ENCODE data around the gene SSC4D. TPM values are rescaled to one million over a fixed set of nuclear protein-coding genes. Genes with fewer than 3 reads are reported as not detected.

SSC4D gene
- total RNA-seq, 1 experiment from 2014 or later = 14.8 TPM

DNA sequence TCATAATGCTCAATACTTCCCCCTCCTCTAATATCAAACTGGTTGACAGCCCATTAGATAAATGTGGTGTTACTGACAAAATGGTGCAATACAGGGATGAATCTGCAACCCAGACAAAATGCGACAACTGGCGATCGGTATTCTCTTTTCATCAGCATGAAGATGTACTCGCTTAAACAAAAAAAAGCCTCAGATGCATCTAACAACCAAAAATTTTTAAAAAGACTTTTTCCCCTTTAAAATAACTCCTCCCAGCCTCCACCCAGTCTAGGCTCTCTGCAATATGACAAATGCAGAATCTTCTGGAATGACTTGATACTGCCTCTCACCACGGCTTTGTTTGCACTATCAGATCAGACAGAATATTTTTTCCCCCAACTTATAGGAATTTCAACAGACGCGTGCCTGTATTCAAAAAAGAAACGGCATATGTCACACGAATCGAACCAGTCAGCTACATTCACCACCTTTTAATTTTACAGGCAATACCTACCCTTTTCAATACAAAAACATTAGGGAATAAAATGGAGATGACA is 52.0 kb downstream of the SSC4D start:
- Histone ChIP-seq H3K4me1 (ENCODE audit: insufficient read depth, low read length) (peaks cover 5% of the 10 kb centered on the region; the same call in 1 of the 2 replicates), H3K79me2 (ENCODE audit: insufficient read depth, low read length) (peaks cover 53% of the 10 kb centered on the region), H3K27ac (ENCODE audit: insufficient read length, low read depth, low read length) (no peak overlapping the region), H3K9me3 (ENCODE audit: control insufficient read depth, low read depth, low read length) (no peaks in the 10 kb centered on the region), H3T11ph (ENCODE audit: low read length) (no peak overlapping the region), H3K4me2 (ENCODE audit: insufficient read depth, insufficient read length, low read length) (peak overlapping the region; percentile 74), H3K4ac (ENCODE audit: low read depth, low read length) (no peak overlapping the region), H3K56ac (ENCODE audit: insufficient read length, low read depth, low read length) (no peak overlapping the region), H3K79me1 (ENCODE audit: insufficient read depth, low read depth, low read length, poor library complexity, severe bottlenecking) (no peaks in the 10 kb centered on the region), H2BK15ac (ENCODE audit: low read depth, low read length) (no peak overlapping the region), H2BK120ac (ENCODE audit: low read depth, low read length, poor library complexity, severe bottlenecking) (no peak overlapping the region), H4K5ac (ENCODE audit: insufficient read length, low read depth, low read length) (no peak overlapping the region), H3K18ac (ENCODE audit: insufficient read length, low read depth, low read length) (no peak overlapping the region), H2BK20ac (ENCODE audit: low read depth, low read length, poor library complexity, severe bottlenecking) (no peak overlapping the region), H3K23me2 (ENCODE audit: insufficient read length, low read depth, low read length, poor library complexity, severe bottlenecking) (peaks cover 8% of the 10 kb centered on the region), H2BK5ac (ENCODE audit: insufficient read length, low read length) (no peak overlapping the region), H4K20me1 (ENCODE audit: control insufficient read depth, insufficient read depth, insufficient read length) (no peaks in the 10 kb centered on the region), H2AK5ac (ENCODE audit: insufficient read length, low read length) (no peak overlapping the region), H3K14ac (ENCODE audit: insufficient read depth, low read length) (peak overlapping the region; percentile 89; the same call in 1 of the 2 replicates), H4K91ac (ENCODE audit: insufficient read length, low read depth, low read length) (no peak overlapping the region), H2BK12ac (ENCODE audit: insufficient read length, low read depth, low read length) (no peak overlapping the region), H2AFZ (ENCODE audit: low read length) (no peak overlapping the region), H4K8ac (replicated peaks; ENCODE audit: insufficient read length, low read depth, low read length) (no peak overlapping the region), H3K27me3 (ENCODE audit: insufficient read depth, low read length) (no peaks in the 10 kb centered on the region), H3K23ac (ENCODE audit: insufficient read length, low read depth, low read length) (no peak overlapping the region), H3K9ac (ENCODE audit: extremely low read depth, insufficient read length, low read length) (peak overlapping the region; percentile 80)
- Mint-ChIP-seq H3K9me3 (peaks cover 0 to 4% of the 10 kb centered on the region in 2 experiments; a peak in 3 of 5 replicates), H3K4me1 (peaks cover 32 to 41% of the 10 kb centered on the region in 2 experiments), H3K4me3 (peak overlapping the region; percentile 94 to 95), H3K27ac (peak overlapping the region; percentile 90 to 95 (median 95); a peak in 5 of 7 replicates), H3K27me3 (ENCODE audit: low read depth) (no peaks in the 10 kb centered on the region), H3K36me3 (ENCODE audit: insufficient read depth in 1 of 3, low read depth in 3 of 3) (peaks cover 41 to 51% (median 49%) of the 10 kb centered on the region in 3 experiments)
- TF ChIP-seq, protein P1, sequence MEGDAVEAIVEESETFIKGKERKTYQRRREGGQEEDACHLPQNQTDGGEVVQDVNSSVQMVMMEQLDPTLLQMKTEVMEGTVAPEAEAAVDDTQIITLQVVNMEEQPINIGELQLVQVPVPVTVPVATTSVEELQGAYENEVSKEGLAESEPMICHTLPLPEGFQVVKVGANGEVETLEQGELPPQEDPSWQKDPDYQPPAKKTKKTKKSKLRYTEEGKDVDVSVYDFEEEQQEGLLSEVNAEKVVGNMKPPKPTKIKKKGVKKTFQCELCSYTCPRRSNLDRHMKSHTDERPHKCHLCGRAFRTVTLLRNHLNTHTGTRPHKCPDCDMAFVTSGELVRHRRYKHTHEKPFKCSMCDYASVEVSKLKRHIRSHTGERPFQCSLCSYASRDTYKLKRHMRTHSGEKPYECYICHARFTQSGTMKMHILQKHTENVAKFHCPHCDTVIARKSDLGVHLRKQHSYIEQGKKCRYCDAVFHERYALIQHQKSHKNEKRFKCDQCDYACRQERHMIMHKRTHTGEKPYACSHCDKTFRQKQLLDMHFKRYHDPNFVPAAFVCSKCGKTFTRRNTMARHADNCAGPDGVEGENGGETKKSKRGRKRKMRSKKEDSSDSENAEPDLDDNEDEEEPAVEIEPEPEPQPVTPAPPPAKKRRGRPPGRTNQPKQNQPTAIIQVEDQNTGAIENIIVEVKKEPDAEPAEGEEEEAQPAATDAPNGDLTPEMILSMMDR (conservative IDR thresholded peaks at IDR 0.05) = no peak
- DNase-seq = no peak
- WGBS (ENCODE audit: extremely low coverage, insufficient read length, low lambda C conversion rate) = no CpG with 5 or more reads among the region's 10 CpGs

All from H9 (cell line).